ENCODE data around the gene MAP1S.
"Not testable (repeated sequence)": the region's sequence is repeated elsewhere in the genome, so short reads cannot be mapped to it uniquely, and the experiment has no call there.

Gene MAP1S

DNA sequence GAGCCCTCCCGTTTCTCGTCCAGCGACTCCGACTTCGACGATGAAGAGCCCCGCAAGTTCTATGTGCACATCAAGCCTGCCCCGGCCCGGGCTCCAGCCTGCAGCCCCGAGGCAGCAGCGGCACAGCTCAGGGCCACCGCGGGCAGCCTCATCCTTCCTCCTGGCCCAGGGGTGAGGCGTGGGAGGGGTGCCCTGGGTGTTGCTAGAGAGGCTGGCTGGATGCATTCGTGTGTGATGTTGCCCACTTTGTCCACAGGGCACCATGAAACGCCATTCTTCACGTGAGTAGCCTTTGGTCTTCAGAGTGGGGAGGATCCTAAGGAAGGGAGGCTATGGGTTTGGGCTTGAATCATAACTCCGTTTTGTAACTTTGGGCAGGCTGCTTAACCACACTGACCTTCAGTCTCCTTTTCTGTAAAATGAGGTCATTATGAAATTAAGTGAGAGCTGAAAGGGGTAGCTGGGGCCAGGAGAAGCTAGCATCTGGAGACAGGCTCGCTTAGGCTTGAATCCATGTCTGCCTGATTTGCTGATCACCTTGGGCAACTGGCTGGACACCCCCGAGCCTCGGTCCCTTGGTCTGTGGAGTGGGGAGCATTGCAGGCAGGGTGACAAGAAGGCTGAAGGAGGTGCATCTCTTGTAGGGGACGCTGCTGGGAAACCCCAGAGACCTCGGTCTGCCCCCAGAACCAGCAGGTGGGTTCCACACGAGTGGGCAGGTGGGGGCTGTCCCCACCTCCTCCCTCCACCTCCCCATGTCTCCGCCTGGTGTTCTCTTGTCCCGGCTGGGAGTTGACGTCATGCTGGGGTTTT lies 56.9 kb downstream of the MAP1S start:
- H3K27me3 ChIP-seq (ENCODE audit: control insufficient read depth, insufficient read depth, low read length): no peaks in the 10 kb centered on the region
- H3K9me3 ChIP-seq (ENCODE audit: control insufficient read depth, insufficient read depth, low read length): no peaks in the 10 kb centered on the region
- peaks cover 5% of the 10 kb centered on the region for H3K36me3 ChIP-seq (ENCODE audit: control insufficient read depth, insufficient read depth, low read length)
- H3K9ac ChIP-seq (ENCODE audit: low read depth, low read length): no peak overlapping the region
- H3K4me3 ChIP-seq (ENCODE audit: low read depth, low read length): no peak overlapping the region
- peaks cover 2% of the 10 kb centered on the region for H3K4me1 ChIP-seq (ENCODE audit: control insufficient read depth, insufficient read depth, low read length)

DNA sequence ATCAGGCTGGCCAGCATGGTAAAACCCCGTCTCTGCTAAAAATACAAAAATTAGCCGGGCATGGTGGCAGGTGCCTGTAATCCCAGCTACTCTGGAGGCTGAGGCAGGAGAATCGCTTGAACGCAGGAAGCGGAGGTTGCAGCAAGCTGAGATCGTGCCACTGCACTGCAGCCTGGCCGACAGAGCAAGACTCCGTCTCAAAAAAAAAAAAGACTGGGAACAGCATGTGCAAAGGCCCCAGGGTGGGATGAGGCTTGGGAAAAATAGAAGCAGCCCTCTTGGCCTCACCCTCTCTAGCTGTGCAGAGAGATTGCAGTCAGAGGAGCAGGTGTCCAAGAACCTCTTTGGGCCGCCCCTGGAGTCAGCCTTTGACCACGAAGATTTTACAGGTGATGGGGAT lies 58.6 kb downstream of the MAP1S start:
- H3K4me3 ChIP-seq (ENCODE audit: low read depth, low read length); H3K9ac ChIP-seq (ENCODE audit: low read depth, low read length); H3K9me3 ChIP-seq (ENCODE audit: control insufficient read depth, insufficient read depth, low read length); H3K4me1 ChIP-seq (ENCODE audit: control insufficient read depth, insufficient read depth, low read length); H3K36me3 ChIP-seq (ENCODE audit: control insufficient read depth, insufficient read depth, low read length); H3K27me3 ChIP-seq (ENCODE audit: control insufficient read depth, insufficient read depth, low read length): not testable (repeated sequence)

DNA sequence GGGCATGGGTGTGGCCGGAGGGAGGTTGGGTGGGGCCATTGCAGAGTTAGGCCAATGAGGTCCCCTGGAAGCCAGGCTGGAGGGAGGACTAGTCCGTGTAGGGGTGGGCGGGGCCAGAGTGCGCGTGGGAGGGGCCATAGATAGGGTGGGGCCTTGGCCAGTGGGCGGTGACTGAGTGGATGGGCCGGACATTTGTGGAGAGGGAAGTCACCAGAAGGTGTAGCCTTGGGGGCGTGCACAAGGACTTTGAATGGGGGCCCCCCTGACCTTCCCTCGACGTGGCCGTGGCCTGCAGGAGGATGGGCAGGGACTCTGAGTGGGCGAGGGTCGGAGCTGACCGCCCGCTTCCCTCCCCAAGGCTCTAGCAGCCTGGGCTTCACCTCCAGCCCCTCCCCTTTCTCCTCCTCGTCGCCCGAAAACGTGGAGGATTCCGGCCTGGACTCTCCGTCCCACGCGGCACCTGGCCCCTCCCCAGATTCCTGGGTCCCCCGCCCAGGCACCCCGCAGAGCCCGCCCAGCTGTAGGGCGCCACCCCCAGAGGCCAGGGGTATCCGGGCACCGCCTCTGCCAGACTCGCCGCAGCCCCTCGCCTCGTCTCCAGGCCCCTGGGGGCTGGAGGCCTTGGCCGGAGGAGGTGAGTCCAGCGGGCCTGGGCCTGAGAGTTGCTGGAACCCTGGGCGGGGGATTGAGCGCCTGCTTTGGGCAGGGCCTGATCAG lies 59.1 kb downstream of the MAP1S start:
- H3K4me3 ChIP-seq (ENCODE audit: low read depth, low read length): peak overlapping the region; percentile 79
- no peak overlapping the region for H3K9ac ChIP-seq (ENCODE audit: low read depth, low read length)
- no peaks in the 10 kb centered on the region for H3K36me3 ChIP-seq (ENCODE audit: control insufficient read depth, insufficient read depth, low read length)

DNA sequence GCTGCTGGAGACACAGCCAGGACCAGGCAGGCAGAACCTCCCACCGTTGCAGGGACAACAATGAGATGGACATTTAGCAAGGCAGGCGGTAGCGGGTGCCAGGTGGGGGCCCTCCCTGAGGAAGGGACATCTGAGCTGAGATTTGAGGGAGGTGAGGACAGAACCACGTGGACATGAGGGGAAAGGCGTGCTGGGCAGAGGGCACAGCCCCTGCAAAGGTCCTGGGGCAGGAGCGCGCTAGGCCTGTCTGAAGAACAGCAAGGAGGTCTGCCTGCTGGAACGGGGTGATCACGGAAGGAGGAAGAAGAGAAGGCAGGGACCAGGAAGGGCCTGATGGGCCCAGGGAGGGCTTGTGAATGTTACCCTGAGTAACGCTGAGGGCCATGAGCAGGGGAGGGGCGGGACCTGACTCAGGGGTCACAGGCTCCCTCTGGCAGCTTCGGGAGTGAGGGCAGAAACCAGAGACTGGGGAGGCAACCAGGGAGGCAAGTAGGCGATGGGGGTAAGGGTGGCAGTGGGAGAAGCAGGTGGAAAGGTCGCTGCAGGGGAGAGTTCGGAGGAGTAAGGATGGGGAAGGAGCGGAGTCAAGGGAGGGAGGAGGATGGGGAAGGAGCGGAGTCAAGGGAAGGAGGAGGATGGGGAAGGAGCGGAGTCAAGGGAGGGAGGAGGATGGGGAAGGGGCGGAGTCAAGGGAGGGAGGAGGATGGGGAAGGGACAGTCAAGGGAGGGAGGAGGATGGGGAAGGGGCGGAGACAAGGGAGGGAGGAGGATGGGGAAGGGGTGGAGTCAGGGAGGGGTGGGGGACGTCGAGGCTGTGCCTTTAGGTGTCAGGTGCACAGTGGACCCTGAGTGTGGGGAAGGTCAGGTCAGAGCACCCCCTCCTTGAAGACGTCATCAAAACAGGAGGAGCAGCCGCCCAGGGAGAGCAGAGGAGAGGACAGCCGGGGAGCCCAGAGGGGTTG lies 60.0 kb downstream of the MAP1S start:
- no peaks in the 10 kb centered on the region for H3K27me3 ChIP-seq (ENCODE audit: control insufficient read depth, insufficient read depth, low read length)
- peaks cover 2% of the 10 kb centered on the region for H3K4me1 ChIP-seq (ENCODE audit: control insufficient read depth, insufficient read depth, low read length)
- H3K9ac ChIP-seq (ENCODE audit: low read depth, low read length): no peak overlapping the region
- peak overlapping the region; percentile 79 for H3K4me3 ChIP-seq (ENCODE audit: low read depth, low read length)
- H3K9me3 ChIP-seq (ENCODE audit: control insufficient read depth, insufficient read depth, low read length): no peaks in the 10 kb centered on the region
- H3K36me3 ChIP-seq (ENCODE audit: control insufficient read depth, insufficient read depth, low read length): no peaks in the 10 kb centered on the region

More for the DNA sequence above, 59.1 kb downstream of the MAP1S start:
- H3K4me1 ChIP-seq (ENCODE audit: control insufficient read depth, insufficient read depth, low read length): peaks cover 2% of the 10 kb centered on the region
- no peaks in the 10 kb centered on the region for H3K9me3 ChIP-seq (ENCODE audit: control insufficient read depth, insufficient read depth, low read length)
- H3K27me3 ChIP-seq (ENCODE audit: control insufficient read depth, insufficient read depth, low read length): no peaks in the 10 kb centered on the region

DNA sequence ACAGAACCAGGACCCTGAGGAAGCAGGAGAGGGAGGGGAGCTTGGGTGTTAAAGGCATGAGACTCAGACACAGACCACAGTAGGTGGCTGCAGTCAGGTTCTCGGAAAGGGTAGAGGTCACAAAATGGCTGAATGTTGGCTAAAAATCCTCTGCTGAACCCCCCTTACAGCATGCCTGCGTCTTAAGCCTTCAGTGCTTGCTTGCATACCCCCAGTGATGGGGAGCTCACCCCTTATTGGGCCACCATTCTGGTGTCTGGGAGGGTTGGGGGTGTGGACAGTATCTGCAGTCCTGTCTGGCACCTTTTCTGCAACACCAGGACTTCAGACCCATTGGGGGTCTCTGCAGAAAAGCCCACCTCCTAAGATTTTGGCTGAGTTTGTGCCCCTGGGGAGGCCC lies 61.5 kb downstream of the MAP1S start:
- Histone ChIP-seq H3K4me3 (ENCODE audit: low read depth, low read length) (no peak overlapping the region), H3K27me3 (ENCODE audit: control insufficient read depth, insufficient read depth, low read length) (no peaks in the 10 kb centered on the region), H3K9me3 (ENCODE audit: control insufficient read depth, insufficient read depth, low read length) (no peaks in the 10 kb centered on the region), H3K9ac (ENCODE audit: low read depth, low read length) (no peak overlapping the region), H3K36me3 (ENCODE audit: control insufficient read depth, insufficient read depth, low read length) (peaks cover 5% of the 10 kb centered on the region), H3K4me1 (ENCODE audit: control insufficient read depth, insufficient read depth, low read length) (peaks cover 2% of the 10 kb centered on the region)

DNA sequence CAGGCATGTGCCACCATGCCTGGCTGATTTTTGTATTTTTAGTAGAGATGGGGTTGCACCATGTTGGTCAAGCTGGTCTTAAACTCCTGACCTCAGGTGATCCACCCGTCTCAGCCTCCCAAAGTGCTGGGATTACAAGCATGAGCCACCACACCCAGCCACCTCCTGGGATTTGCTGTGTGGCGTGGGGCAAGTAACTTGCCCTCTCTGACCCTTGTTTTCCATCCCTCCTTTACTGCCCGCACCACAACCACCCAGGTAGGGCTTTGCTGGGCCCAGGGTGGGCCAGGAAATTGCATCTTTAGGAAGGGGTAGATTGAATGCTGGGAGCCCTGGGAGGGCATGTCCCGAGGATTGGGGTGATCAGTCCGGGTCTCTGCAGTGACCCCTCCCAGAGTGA lies 64.4 kb downstream of the MAP1S start:
- not testable (repeated sequence) for H3K27me3 ChIP-seq (ENCODE audit: control insufficient read depth, insufficient read depth, low read length); H3K4me1 ChIP-seq (ENCODE audit: control insufficient read depth, insufficient read depth, low read length); H3K9ac ChIP-seq (ENCODE audit: low read depth, low read length); H3K36me3 ChIP-seq (ENCODE audit: control insufficient read depth, insufficient read depth, low read length); H3K4me3 ChIP-seq (ENCODE audit: low read depth, low read length); H3K9me3 ChIP-seq (ENCODE audit: control insufficient read depth, insufficient read depth, low read length)
